Embryonic facial prominence (tissue), 1 donor: Measurements from ENCODE around the gene RNF167.
A peak's percentile ranks its signal among the peaks of the same experiment; 100 is the strongest.

Experiments
- DNase-seq: peaks from one replicate; pipeline ENCODE4 v3.0.0-alpha.2; 2016; ENCODE audit errors: extremely low spot score

RNF167 gene

GRCh38 chr17:4953451-4953961 lies 13.4 kb downstream of the RNF167 start:
- no peak for DNase-seq

- DNase-seq: no peak
These were observed 15.0 kb downstream of the RNF167 start for GRCh38 chr17:4955091-4955490.

- DNase-seq: no peak
These were observed 16.5 kb downstream of the RNF167 start for GRCh38 chr17:4956493-4957061.

GRCh38 chr17:4958102-4958501 lies 18.0 kb downstream of the RNF167 start:
- no peak for DNase-seq

GRCh38 chr17:4959261-4959965 lies 19.3 kb downstream of the RNF167 start:
- DNase-seq: no peak

GRCh38 chr17:4960279-4960922 lies 20.3 kb downstream of the RNF167 start:
- no peak for DNase-seq

- no peak for DNase-seq
These were observed 25.4 kb downstream of the RNF167 start for GRCh38 chr17:4965311-4965986.

- peak; percentile 100 for DNase-seq
These were observed 26.9 kb downstream of the RNF167 start for GRCh38 chr17:4966844-4967538.

- peak; percentile 95 for DNase-seq
These were observed 27.7 kb downstream of the RNF167 start, which contains the start of gene SPAG7 for GRCh38 chr17:4967539-4968485. SPAG7 (minus strand) TSS chr17:4967817; CDS start chr17:4967804, 13 bp downstream.

GRCh38 chr17:4968486-4969046 lies 28.5 kb downstream of the RNF167 start:
- DNase-seq: no peak

- no peak for DNase-seq
These were observed 29.0 kb downstream of the RNF167 start for GRCh38 chr17:4969047-4969550.

- no peak for DNase-seq
These were observed 29.6 kb downstream of the RNF167 start for GRCh38 chr17:4969551-4970173.

- no peak for DNase-seq
These were observed 30.2 kb downstream of the RNF167 start for GRCh38 chr17:4970273-4970672.

GRCh38 chr17:4971826-4972225 lies 31.8 kb downstream of the RNF167 start:
- DNase-seq: no peak

- no peak for DNase-seq
These were observed 32.3 kb downstream of the RNF167 start for GRCh38 chr17:4972322-4972721.

- no peak for DNase-seq
These were observed 32.7 kb downstream of the RNF167 start for GRCh38 chr17:4972752-4973151.

- no peak for DNase-seq
These were observed 33.4 kb downstream of the RNF167 start for GRCh38 chr17:4973256-4974114.

- DNase-seq: no peak
These were observed 34.1 kb downstream of the RNF167 start for GRCh38 chr17:4974115-4974670.
